GM10266 (cell line): ENCODE results near the gene BCAR3.
A peak's percentile ranks its signal among the peaks of the same experiment; 100 is the strongest.

Experiments used
- DNase-seq: peaks from one replicate; pipeline ENCODE4 v3.0.0; 2012; ENCODE audit errors: extremely low spot score
- CTCF ChIP-seq: IDR thresholded peaks from 2 replicates; pipeline ENCODE4 v1.5.1; 2012; ENCODE audit warnings: mild to moderate bottlenecking, low read depth; ENCODE audit not compliant: control insufficient read depth, insufficient read depth; ENCODE audit errors: missing control alignments

Gene BCAR3

GRCh38 chr1:93707956-93708355 lies 26.3 kb upstream of the BCAR3 start:
- peak; percentile 66 for DNase-seq
- no peak for TF ChIP-seq CTCF

GRCh38 chr1:93705892-93706500 lies 24.4 kb upstream of the BCAR3 start:
- TF ChIP-seq CTCF, result no peak
- no peak for DNase-seq

DNA sequence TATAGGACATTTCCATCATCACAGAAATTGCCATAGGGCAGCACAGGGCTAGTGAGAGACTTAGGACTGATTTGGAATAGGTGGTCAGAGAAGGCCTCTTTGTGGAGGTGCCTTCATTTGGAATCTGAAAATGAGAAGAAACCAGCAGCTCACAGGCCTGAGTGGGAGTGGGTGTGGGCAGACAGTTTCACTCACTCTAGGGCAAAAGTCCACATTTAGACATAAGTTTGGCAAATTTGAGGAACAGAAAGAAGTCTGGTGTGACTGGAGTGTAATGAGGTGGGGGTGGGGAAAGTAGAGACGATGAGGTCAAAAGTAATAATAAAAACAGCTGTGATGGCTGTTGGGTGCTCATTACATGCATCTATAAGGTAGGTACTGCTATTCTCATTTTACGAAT lies 22.4 kb upstream of the BCAR3 start:
- peak; percentile 61 for DNase-seq
- TF ChIP-seq CTCF, result no peak

DNA sequence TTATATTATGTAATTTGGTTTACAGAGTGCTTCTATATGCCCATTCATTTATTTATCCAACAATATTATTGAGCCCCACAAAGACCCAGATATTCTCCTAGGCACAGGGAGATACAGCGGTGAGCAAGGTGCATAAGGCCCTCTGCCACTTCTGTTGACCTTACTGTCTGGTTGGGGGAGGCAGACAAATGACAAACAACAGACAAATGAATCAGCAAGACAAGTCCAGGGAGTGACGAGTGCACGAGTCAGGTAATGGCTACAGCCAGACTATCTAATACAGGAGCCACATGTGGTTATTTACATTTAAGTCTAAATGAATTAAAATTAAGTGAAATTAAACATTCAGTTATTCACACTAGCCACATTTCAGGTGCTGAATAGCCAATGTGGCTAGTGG lies 22.0 kb upstream of the BCAR3 start:
- no peak for TF ChIP-seq CTCF

GRCh38 chr1:93702828-93703183 lies 21.2 kb upstream of the BCAR3 start:
- no peak for DNase-seq
- TF ChIP-seq CTCF, result no peak

More for the DNA sequence above, 22.0 kb upstream of the BCAR3 start:
- DNase-seq, result no peak

GRCh38 chr1:93702111-93702827 lies 20.6 kb upstream of the BCAR3 start:
- DNase-seq, result peak; percentile 34
- no peak for TF ChIP-seq CTCF

DNA sequence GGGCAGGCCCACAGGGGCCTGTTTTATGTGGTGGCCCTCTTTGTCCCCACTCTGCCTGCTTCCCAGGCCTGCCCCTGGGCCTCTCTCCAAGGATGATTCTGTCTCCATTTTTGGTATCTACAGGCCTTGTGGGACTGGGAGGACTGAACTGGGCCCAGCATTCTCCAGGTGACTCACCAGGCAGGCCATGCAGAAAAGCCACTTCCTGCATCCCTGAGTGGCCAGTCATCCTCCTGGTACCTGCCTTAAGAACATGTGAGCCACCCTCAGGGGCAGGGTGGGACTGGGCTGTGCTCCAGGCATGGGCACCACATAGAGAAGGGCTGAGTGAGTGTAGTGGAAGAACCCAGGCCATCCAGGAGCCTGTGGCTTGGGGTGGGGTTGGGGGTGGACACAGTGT lies 20.0 kb upstream of the BCAR3 start:
- DNase-seq, result no peak
- TF ChIP-seq CTCF, result no peak
